CD4-positive, alpha-beta T cell treated with Interleukin-12 subunit alpha and Interleukin-12 subunit beta, for 1 hour (primary cell): ENCODE measurements around the gene MPST.
A peak's percentile ranks its signal among the peaks of the same experiment; 100 is the strongest.
"Not testable (repeated sequence)": the region's sequence is repeated elsewhere in the genome, so short reads cannot be mapped to it uniquely, and the experiment has no call there.

Source experiments
- DNase-seq: peaks from one replicate; pipeline ENCODE4 v3.0.0-alpha.2; 2020

MPST gene

DNA sequence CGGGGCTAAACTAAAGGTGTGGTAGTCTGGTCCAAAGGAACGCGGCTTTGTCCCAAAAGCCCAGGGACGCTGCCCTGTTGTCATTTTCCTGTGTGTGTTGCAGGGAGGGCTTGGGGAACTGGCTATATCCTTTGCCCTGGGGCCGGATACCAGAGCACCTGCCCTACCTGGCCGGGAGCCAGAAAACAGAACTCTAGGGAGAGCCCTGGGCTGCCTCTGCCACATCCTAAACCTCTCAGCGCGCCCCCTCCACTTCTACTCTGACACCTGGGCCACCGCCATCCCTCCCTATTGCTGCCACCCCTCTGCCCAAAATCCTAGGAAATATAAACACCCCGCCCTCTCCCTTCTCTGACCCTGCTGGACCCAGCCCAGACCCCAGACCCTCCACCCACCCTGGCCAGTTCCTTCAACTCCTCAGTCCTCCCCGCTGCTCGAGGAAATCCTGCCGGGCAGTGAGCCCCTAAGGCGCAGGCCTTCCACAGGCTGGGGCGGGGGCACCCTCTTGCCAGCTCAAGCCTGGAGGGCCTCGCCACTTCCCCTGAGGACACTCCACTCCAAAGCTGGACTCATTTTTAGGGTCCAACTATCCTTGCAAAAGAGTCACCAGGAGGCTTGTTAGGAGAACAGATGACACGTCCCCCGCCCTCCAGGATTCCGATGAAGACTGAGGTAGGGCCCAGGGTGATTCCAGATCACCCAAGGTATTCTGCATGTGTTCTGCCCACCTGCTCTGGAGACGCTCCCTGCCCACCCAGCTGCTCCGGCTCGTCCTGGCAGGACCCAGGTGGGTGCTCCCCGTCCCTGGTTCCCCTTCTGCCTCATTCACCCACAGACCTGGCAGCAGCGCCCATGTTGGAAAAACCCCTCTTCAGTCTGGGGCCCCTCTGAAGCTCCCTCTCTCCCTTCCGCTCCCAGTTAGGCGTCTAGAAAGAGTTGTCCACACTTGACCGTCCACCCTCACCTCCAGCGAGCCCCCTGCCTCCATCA lies 44.2 kb downstream of the MPST start:
- no peak for DNase-seq

GRCh38 chr22:37064553-37064952 lies 45.0 kb downstream of the MPST start:
- DNase-seq = no peak

- DNase-seq = no peak
Observed at GRCh38 chr22:37065180-37065579, 45.6 kb downstream of the MPST start.

GRCh38 chr22:37065961-37066360 lies 46.4 kb downstream of the MPST start:
- no peak for DNase-seq

DNA sequence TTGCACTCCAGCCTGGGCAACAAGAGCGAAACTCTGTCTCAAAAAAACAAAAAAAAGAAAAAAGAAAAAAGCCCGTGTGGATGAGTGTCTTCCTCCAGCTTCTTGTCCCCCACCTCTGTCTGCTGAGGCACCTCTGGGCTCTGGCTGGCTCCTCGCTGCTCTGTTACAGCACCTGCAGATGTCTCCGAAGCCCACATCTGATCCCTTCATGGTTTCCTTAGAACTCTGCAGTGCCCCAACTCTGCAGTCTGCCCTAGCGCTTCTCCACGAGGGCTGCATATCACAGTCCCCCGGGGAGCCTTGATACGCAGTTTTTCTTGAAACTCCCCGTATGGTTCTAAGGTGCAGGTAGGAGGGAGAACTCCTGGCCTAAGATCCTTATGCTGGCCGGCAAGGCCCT lies 47.9 kb downstream of the MPST start:
- DNase-seq = no peak

DNA sequence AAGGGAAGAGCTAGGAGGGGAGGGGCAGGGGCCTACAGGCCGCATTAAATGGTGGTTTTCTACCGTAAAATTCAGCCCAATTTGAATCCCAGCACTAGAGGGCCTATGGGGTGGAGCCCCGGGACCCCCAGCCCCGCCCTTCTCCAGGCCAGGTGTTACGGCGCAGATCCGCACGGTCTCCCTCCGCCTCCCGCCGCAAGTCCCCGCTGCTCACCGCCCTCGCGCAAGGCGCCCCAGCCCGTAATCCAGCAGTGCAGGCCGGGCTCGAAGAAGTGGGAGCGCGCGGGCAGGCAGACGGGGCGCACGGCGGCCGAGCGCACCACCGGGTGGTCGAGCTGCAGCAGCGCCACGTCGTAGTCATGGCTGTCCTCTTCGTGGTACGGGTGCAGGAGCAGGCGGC lies 49.3 kb downstream of the MPST start:
- DNase-seq = no peak

DNA sequence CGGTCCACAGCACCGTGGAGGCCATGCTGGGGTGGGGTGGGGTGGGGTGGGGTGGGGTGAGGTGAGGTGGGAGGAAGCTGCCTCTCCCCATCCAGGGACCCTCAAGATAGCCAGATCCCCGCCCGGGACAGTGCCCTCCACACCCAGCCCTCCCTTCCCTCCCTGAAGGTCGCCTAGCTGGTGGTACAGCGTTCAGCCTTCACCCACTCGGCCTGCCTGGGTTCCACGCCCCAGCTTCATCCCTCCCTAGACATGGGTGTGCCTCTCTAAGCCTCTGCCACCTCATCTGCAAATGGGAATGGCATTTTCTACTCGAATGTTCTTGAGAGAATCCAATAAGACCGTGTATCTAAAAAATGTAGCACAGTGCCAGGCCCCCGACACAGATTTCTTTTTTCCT lies 49.8 kb downstream of the MPST start:
- no peak for DNase-seq

DNA sequence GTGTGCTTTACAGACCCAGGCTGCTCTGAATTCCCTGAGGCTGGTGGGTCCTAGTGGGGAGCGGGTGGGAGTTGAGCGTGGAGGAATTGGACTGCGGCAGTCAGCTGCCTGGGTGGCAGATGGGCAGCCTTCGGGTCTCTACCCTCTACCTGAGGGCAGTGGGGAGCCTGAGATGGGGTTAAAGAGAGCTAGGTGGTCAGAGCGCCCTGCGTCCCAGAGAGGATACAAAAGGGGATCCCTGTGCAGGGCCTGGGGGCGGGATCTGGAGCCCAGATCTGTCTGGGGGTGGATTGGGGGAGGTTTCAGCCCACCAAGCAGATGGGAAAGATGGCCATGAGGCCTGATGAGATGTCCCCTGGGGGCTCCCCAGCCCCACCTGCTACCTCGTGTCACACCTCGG lies 50.2 kb downstream of the MPST start:
- no peak for DNase-seq

- no peak for DNase-seq
Observed at GRCh38 chr22:37070334-37070733, 50.8 kb downstream of the MPST start.

DNA sequence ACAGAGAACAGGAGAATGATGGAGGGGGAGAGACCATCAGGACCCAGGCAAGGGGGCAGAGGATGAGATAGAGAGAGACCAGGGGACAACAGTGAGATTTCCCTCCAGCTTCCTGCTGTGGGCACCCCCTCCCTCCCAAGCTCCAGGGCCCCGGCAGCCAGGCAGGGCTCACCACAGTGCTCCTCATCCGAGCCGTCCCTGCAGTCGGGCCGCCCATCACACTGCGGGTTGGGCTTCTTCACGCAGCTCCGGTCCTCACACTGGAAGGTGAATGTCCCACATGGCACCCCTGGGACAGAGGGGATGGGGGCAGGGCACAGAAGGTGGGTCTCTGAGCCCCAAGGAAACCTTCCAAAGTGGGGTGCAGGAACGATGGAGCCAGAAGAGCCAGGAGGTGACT lies 51.2 kb downstream of the MPST start:
- DNase-seq = no peak

DNA sequence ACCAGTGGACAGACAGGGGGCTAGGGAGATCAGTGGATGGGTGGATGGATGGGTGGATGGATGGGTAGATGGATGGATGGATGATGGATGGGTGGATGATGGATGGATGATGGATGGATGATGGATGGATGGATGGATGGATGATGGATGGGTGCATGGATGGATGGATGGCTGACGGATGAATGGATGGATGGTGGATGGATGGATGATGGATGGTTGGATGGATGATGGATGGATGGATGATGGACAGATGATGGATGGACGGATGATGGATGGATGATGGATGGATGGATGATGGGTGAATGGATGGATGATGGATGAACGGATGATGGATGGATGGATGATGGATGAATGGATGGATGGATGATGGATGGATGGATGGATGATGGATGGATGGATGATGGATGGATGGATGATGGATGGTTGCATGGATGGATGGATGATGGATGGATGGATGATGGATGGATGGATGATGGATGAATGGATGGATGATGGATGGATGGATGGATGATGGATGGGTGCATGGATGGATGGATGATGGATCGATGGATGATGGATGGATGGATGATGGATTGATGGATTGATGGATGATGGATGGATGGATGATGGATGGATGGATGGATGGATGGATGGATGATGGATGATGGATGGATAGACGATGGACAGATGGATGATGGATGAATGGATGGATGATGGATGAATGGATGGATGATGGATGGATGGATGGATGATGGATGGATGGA lies 52.5 kb downstream of the MPST start:
- not testable (repeated sequence) for DNase-seq

- DNase-seq = no peak
Observed at GRCh38 chr22:37072673-37073072, 53.1 kb downstream of the MPST start.

DNA sequence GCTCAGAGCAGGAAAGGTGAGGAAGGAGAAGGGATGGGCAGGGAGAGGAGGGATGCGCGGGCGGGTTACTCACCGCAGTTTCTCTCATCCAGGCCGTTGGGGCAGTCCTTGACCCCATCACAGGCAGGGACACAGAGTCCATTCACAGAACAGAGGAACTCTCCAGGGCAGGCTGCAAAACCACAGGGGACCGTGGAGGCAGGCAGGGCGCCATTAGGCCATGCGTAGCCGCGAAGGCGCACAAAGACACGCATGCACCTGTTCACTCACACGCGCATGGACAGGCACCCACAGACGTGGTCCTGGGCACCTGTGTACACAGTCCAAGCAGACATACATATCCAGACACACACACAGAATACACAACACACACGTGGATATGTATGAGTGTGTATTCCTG lies 55.0 kb downstream of the MPST start:
- DNase-seq = no peak

- DNase-seq = no peak
Observed at GRCh38 chr22:37075046-37075445, 55.5 kb downstream of the MPST start.

DNA sequence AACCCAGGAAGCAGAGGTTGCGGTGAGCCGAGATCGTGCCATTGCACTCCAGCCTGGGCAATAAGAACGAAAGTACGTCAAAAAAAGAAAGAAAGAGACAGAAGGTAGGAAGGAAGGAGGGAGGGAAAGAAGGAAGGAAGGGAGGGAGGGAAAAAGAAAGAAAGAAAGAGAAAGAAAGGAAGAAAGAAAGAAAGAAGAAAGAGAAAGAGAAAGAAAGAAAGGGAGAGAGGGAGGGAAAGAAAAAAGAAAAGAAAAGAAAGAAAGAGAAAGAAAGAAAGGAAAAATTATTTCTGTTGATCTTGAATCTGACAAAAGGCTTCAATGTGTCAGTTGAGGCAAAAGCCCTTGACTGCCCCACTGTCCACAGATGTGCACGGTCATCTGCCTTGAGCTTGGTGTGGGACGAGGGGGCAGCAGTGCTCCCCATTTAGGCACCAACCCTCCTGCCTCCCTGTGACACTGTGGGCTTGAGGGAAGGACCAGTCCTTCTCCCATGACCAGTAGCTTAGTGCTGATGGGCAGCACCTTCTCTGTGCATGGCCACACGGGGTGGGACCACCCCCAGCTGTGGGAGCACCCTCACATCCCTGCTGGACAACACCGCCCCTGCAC lies 56.4 kb downstream of the MPST start:
- DNase-seq = no peak

- DNase-seq = peak; percentile 84
Observed at GRCh38 chr22:37077802-37078448, 58.4 kb downstream of the MPST start.

DNA sequence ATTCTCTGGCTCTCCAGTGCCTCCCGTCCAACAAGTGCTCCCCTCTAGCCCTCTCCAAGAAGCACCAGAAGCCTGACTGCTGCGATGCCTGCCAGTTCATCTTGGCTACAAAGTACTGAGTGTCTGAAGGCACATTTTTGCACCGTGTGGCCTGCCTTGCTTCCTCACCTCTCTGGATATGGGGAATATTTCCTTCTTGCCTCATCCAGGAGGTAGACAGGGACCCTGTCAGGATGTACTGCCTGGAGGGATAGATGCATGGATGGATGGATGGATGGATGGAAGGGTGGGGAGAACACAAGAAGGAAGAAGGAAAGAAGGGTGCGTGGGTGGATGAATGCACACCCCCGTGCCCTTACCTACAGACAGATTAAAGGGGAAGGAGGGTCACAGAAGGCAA lies 59.6 kb downstream of the MPST start:
- DNase-seq = no peak
